Vagina (tissue), 2 donors: ENCODE results near the gene ATP5MC3.

Experiments used
- POLR2A ChIP-seq, 2 donors: fragments of 450-650 bp; IDR thresholded peaks; one replicate each; pipeline ENCODE4 v1.6.1; 2017; ENCODE audit warnings: antibody characterized with exemption in 2 of 2, mild to moderate bottlenecking in 2 of 2, moderate library complexity in 2 of 2
- TF ChIP-seq, protein P1 (sequence below), 3 experiments: fragments of 450-650 bp in 2 of 3; fragments of 200-600 bp in 1 of 3; sonication (generic) in 1 of 3; IDR thresholded peaks; one replicate each; pipeline ENCODE4 v1.5.1; 2017 to 2019; ENCODE audit warnings: antibody characterized with exemption in 3 of 3, mild to moderate bottlenecking in 2 of 3, moderate library complexity in 2 of 3

DNA sequence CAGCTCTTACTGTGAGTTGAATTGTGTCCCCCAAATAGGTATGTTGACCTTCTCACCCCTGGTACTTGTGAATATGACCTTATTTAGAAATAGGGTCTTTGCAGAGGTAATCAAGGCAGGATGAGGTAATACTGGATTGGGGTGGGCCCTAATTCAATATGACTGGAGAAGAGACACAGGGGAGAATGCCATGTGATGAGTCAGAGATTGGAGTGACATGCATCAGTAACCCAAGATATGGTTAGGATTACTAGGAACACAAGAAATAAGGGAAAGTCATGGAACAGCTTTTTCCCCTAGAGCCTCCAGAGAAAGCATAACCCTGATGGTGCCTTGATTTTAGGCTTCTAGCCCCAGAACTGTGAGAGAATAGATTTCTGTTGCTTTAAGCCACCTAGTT, 37.0 kb upstream of the ATP5MC3 start:
- TF ChIP-seq, protein P1, sequence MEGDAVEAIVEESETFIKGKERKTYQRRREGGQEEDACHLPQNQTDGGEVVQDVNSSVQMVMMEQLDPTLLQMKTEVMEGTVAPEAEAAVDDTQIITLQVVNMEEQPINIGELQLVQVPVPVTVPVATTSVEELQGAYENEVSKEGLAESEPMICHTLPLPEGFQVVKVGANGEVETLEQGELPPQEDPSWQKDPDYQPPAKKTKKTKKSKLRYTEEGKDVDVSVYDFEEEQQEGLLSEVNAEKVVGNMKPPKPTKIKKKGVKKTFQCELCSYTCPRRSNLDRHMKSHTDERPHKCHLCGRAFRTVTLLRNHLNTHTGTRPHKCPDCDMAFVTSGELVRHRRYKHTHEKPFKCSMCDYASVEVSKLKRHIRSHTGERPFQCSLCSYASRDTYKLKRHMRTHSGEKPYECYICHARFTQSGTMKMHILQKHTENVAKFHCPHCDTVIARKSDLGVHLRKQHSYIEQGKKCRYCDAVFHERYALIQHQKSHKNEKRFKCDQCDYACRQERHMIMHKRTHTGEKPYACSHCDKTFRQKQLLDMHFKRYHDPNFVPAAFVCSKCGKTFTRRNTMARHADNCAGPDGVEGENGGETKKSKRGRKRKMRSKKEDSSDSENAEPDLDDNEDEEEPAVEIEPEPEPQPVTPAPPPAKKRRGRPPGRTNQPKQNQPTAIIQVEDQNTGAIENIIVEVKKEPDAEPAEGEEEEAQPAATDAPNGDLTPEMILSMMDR (IDR thresholded peaks at IDR 0.05), result no peak
- no peak for TF ChIP-seq POLR2A (IDR thresholded peaks at IDR 0.05)
